Heart left ventricle (tissue), 16 donors: ENCODE data around the gene CCDC8. TPM values are rescaled to one million over a fixed set of nuclear protein-coding genes. Genes with fewer than 3 reads are reported as not detected.
A peak's percentile ranks its signal among the peaks of the same experiment; 100 is the strongest.

Experiments used
- ATAC-seq, 4 donors: fragments of 200-7000 bp; cut with Tn5 transposase; one replicate each; pipeline ENCODE4 v1.9.1; 2020 to 2022; ENCODE audit warnings: moderate library complexity in 4 of 4, mild to moderate bottlenecking in 3 of 4, moderate number of reproducible peaks in 1 of 4
- DNase-seq, 5 donors: peaks; one replicate each; pipeline ENCODE4 v3.0.0-alpha.2; 2020
- H3K27ac ChIP-seq, 12 donors: fragments of 200-600 bp; sonication (generic) in 4 of 12; one replicate each; pipeline versions ENCODE4 v1.5.0 to v1.8.0; 2016 to 2022; ENCODE audit warnings: mild to moderate bottlenecking in 2 of 12
- H3K27me3 ChIP-seq, 9 donors: fragments of 200-600 bp; sonication (generic) in 2 of 9; one replicate each; pipeline versions ENCODE4 v1.5.1 to v1.8.0; 2016 to 2022; ENCODE audit warnings: mild to moderate bottlenecking in 3 of 9
- H3K36me3 ChIP-seq, 9 donors: fragments of 200-600 bp; sonication (generic) in 2 of 9; one replicate each; pipeline versions ENCODE4 v1.5.0 to v1.8.0; 2018 to 2022; ENCODE audit warnings: mild to moderate bottlenecking in 2 of 9
- H3K4me1 ChIP-seq, 12 donors: fragments of 200-600 bp; sonication (generic) in 4 of 12; one replicate each; pipeline versions ENCODE4 v1.5.0 to v1.8.0; 2016 to 2022; ENCODE audit warnings: mild to moderate bottlenecking in 3 of 12
- H3K4me3 ChIP-seq, 12 donors: fragments of 200-600 bp; sonication (generic) in 4 of 12; one replicate each; pipeline versions ENCODE4 v1.5.0 to v1.8.0; 2017 to 2022; ENCODE audit warnings: mild to moderate bottlenecking in 9 of 12, moderate library complexity in 4 of 12
- H3K9me3 ChIP-seq, 12 donors: fragments of 200-600 bp; sonication (generic) in 4 of 12; one replicate each; pipeline versions ENCODE4 v1.5.0 to v1.8.0; 2016 to 2022; ENCODE audit warnings: mild to moderate bottlenecking in 1 of 12
- CTCF ChIP-seq, 12 donors: fragments of 200-600 bp; sonication (generic) in 4 of 12; IDR thresholded peaks; one replicate each; pipeline versions ENCODE4 v1.5.0 to v1.8.0; 2018 to 2022; ENCODE audit warnings: antibody characterized with exemption in 12 of 12, mild to moderate bottlenecking in 5 of 12
- POLR2A ChIP-seq, 2 donors: fragments of 450-650 bp; IDR thresholded peaks; one replicate each; pipeline ENCODE4 v1.6.1; 2017; ENCODE audit warnings: antibody characterized with exemption in 2 of 2, mild to moderate bottlenecking in 2 of 2, moderate library complexity in 2 of 2
- WGBS, 4 donors: extraction: QIAGEN DNeasy Blood & Tissue Kit in 2 of 4; methylation state at CpG; one replicate each; pipeline versions ENCODE4 v1.1.5 to v1.1.7; 2013 to 2018; 5-methylcytosine and 5-hydroxymethylcytosine counted together
- intact Hi-C, 10 donors: fragments of 100-400 bp; cut with DNase I; formaldehyde crosslinking; loops; one replicate each; pipeline versions ENCODE4 v1.11.1 to v1.14.2; 2022
- polyA plus RNA-seq, 2 donors: library from polyadenylated mRNA; stranded (reverse); fragments of 200-250 nt; gene quantifications; one replicate each; pipeline ENCODE4 v1.2.3, GENCODE V29; 2013
- total RNA-seq, 9 donors: library from RNA; depleted of rRNA in 2 of 9; stranded (reverse); fragments of >200 nt in 2 of 9; fragmentation: NEBNext Ultra II Directional in 3 of 9; extraction: Animal tissue kit (Norgen Biotek cat#: 25700) in 3 of 9; gene quantifications; one replicate each; pipeline versions ENCODE4 v1.1.0 to v1.2.4, GENCODE V29; 2016 to 2023
- donor health status: ischemic (EF 13 %, LVEDD 7.1; RV severe dilation, severe dysfunction).
- donor health status: healthy with polysubstance abuse.
- donor health status: DM: no; HTN: yes; CAD: no.
- donor health status: DM: no; HTN: no; CAD: no.
- donor health status: ischemic (EF 25% LVEDD 6.9; RV normal size, moderate dysfunction).
- donor health status: ischemic (EF 25% LVEDD 5.7; RV mildly dilated, moderate dysfunction).
- donor health status: healthy.
- donor health status: DM: yes; HTN: yes; CAD: no.
- donor health status: ischemic (EF 35%, LVEDD 5.7; RV mildly dilated, moderate dysfunction).
- donor health status: nonischemic (EF 11% LVEDD 7.7; RV severe dilation, severe dysfunction).
- donor health status: DM: yes; HTN: yes; CAD: no.
- donor health status: PGD.
- donor health status: ischemic (EF 29% LVEDD 5.4; RV normal size, mild dysfunction).
- donor health status: nonischemic (EF 23%, LVEDD 6.1; RV moderate dilation, normal function).

The CCDC8 gene
- total and polyA plus RNA-seq, 11 donors, result 13.6 to 30.6 (median 23.9) TPM

GRCh38 chr19:46369817-46370216 lies 43.5 kb downstream of the CCDC8 start:
- no peak overlapping the region for H3K4me3 ChIP-seq
- no peak for TF ChIP-seq CTCF (IDR thresholded peaks at IDR 0.05)
- TF ChIP-seq POLR2A (IDR thresholded peaks at IDR 0.05), result no peak
- no peaks in the 10 kb centered on the region for H3K27me3 ChIP-seq
- peaks cover 0 to 37% (median 16%) of the 10 kb centered on the region in 9 donors for H3K36me3 ChIP-seq
- DNase-seq (no peak), ATAC-seq (no peak)
- peaks cover 3 to 51% (median 39%) of the 10 kb centered on the region in 12 donors for H3K4me1 ChIP-seq
- no peak overlapping the region for H3K27ac ChIP-seq
- H3K9me3 ChIP-seq, result no peaks in the 10 kb centered on the region
- intact Hi-C loops, result loop anchor here in 2 of 10 donors (10.0 kb wide), 2 partner anchors 75 to 85 kb away; partner anchors contain the start of gene HIF3A (in 1 of the 2)
- 89 to 92% (median 90%) methylated on average over 7 of the region's 7 CpGs for WGBS, 4 donors

- no peaks in the 10 kb centered on the region for H3K9me3 ChIP-seq
- H3K4me1 ChIP-seq, result peaks cover 0 to 36% (median 24%) of the 10 kb centered on the region in 12 donors
- no peak overlapping the region for H3K4me3 ChIP-seq
- TF ChIP-seq CTCF (IDR thresholded peaks at IDR 0.05), result no peak
- no peak for TF ChIP-seq POLR2A (IDR thresholded peaks at IDR 0.05)
- ATAC-seq (no peak), DNase-seq (no peak)
- intact Hi-C loops, result no loop called here
- no peaks in the 10 kb centered on the region for H3K27me3 ChIP-seq
- WGBS, 4 donors, result 88 to 94% (median 90%) methylated on average over 7 of the region's 7 CpGs
- H3K27ac ChIP-seq, result no peak overlapping the region
- H3K36me3 ChIP-seq, result peaks cover 0 to 50% (median 30%) of the 10 kb centered on the region in 9 donors
Observed at GRCh38 chr19:46368116-46368515, 45.2 kb downstream of the CCDC8 start.

GRCh38 chr19:46367426-46367825 lies 45.9 kb downstream of the CCDC8 start:
- DNase-seq (no peak), ATAC-seq (no peak)
- peaks cover 0 to 50% (median 30%) of the 10 kb centered on the region in 9 donors for H3K36me3 ChIP-seq
- no peak overlapping the region for H3K4me3 ChIP-seq
- no peak overlapping the region for H3K27ac ChIP-seq
- 81 to 94% (median 92%) methylated on average over 5 of the region's 5 CpGs for WGBS, 4 donors
- H3K9me3 ChIP-seq, result no peaks in the 10 kb centered on the region
- H3K4me1 ChIP-seq, result peaks cover 0 to 29% (median 17%) of the 10 kb centered on the region in 12 donors
- intact Hi-C loops, result no loop called here
- H3K27me3 ChIP-seq, result no peaks in the 10 kb centered on the region
- TF ChIP-seq POLR2A (IDR thresholded peaks at IDR 0.05), result no peak
- TF ChIP-seq CTCF (IDR thresholded peaks at IDR 0.05), result no peak

- DNase-seq (no peak), ATAC-seq (peak in 2 of 4 donors; percentile 35 to 80)
- intact Hi-C loops, result no loop called here
- Histone ChIP-seq H3K9me3 (no peaks in the 10 kb centered on the region), H3K4me3 (no peak overlapping the region), H3K4me1 (peaks cover 0 to 25% (median 11%) of the 10 kb centered on the region in 12 donors), H3K36me3 (peaks cover 0 to 50% (median 30%) of the 10 kb centered on the region in 9 donors), H3K27me3 (no peaks in the 10 kb centered on the region), H3K27ac (peak overlapping the region in 2 of 12 donors; percentile 25 to 26)
- WGBS, 4 donors, result 48 to 60% (median 59%) methylated on average over 9 of the region's 9 CpGs
- no peak for TF ChIP-seq CTCF (IDR thresholded peaks at IDR 0.05)
Observed at GRCh38 chr19:46366620-46367292, 46.6 kb downstream of the CCDC8 start.
